ENCODE results near the gene TCL1B. TPM values are rescaled to one million over a fixed set of nuclear protein-coding genes. Genes with fewer than 3 reads are reported as not detected.

TCL1B gene
- total RNA-seq = not detected in 2 replicates

GRCh38 chr14:95685978-95686922, at the start of gene TCL1B:
TSS of gene TCL1B (plus strand) at chr14:95686426. CDS start at chr14:95686468, 42 bp downstream.

GRCh38 chr14:95713596-95714371, 27.6 kb downstream of the TCL1B start, which contains the start of gene TCL1A:
TSS of gene TCL1A (minus strand) at chr14:95714125. CDS start at chr14:95714066, 59 bp downstream.

Small RNAs within 50 kb of the gene (small RNA-seq; reads per million reads assigned to genes)
- not detected for gene RF02193

Other genes with a start within 250 kb of the TCL1B start
- gene SYNE3, start 169.8 kb upstream of the TCL1B start, total RNA-seq = 14.8 and 19.8 TPM in 2 replicates
- gene GLRX5, start 151.4 kb upstream of the TCL1B start, total RNA-seq = 50.4 and 60.3 TPM in 2 replicates
- not detected in 2 replicates for gene TCL1A, start 27.7 kb downstream of the TCL1B start, total RNA-seq
- gene TUNAR, start 190.4 kb downstream of the TCL1B start, total RNA-seq = not detected in 2 replicates